Psoas muscle (tissue), 8 donors: ENCODE measurements around the gene GPRC5A. TPM values are rescaled to one million over a fixed set of nuclear protein-coding genes. Genes with fewer than 3 reads are reported as not detected.

Experiments
- ATAC-seq, 4 donors: fragments of 200-7000 bp; cut with Tn5 transposase; one replicate each; pipeline ENCODE4 v1.9.1; 2020; ENCODE audit warnings: moderate library complexity in 3 of 4, mild to moderate bottlenecking in 2 of 4
- DNase-seq, 2 donors: peaks; one replicate each; pipeline ENCODE4 v3.0.0-alpha.2; 2020
- H3K27ac ChIP-seq: fragments of 200-600 bp; one replicate; pipeline ENCODE4 v1.8.0; 2022
- H3K27me3 ChIP-seq, 3 donors: fragments of 200-600 bp in 1 of 3; one replicate each; pipeline versions ENCODE4 v1.6.1 to v1.8.0; 2013 to 2022; ENCODE audit warnings: low read length in 2 of 3, mild to moderate bottlenecking in 2 of 3, moderate library complexity in 1 of 3; ENCODE audit not compliant: insufficient read depth in 3 of 3
- H3K36me3 ChIP-seq, 2 donors: fragments of 200-600 bp in 1 of 2; one replicate each; pipeline versions ENCODE4 v1.6.1 to v1.8.0; 2013 to 2022; ENCODE audit warnings: low read depth in 1 of 2, mild to moderate bottlenecking in 1 of 2, moderate library complexity in 1 of 2; ENCODE audit not compliant: insufficient read depth in 1 of 2
- H3K4me1 ChIP-seq: fragments of 200-600 bp; one replicate; pipeline ENCODE4 v1.8.0; 2022
- H3K4me3 ChIP-seq: fragments of 200-600 bp; one replicate; pipeline ENCODE4 v1.8.0; 2022; ENCODE audit warnings: mild to moderate bottlenecking
- H3K9me3 ChIP-seq: fragments of 200-600 bp; one replicate; pipeline ENCODE4 v1.8.0; 2022
- CTCF ChIP-seq: fragments of 200-600 bp; IDR thresholded peaks from one replicate; pipeline ENCODE4 v1.8.0; 2022; ENCODE audit warnings: antibody characterized with exemption
- WGBS, 3 donors: extraction: QIAGEN DNeasy Blood & Tissue Kit; methylation state at CpG; one replicate each; pipeline versions ENCODE4 v1.1.6 to v1.1.7; 2013; 5-methylcytosine and 5-hydroxymethylcytosine counted together
- intact Hi-C, 2 donors: fragments of 100-400 bp; cut with DNase I; formaldehyde crosslinking; loops; one replicate each; pipeline versions ENCODE4 v1.11.0 to v1.14.2; 2022
- polyA plus RNA-seq, 3 donors: library from polyadenylated mRNA; stranded (reverse); fragments of 200-250 nt; gene quantifications; one replicate each; pipeline ENCODE4 v1.2.3, GENCODE V29; 2013
- total RNA-seq, 4 donors: library from RNA; stranded (reverse); fragmentation: NEBNext Ultra II Directional in 2 of 4; extraction: Animal tissue kit (Norgen Biotek cat#: 25700) in 2 of 4; gene quantifications; one replicate each; pipeline versions ENCODE4 v1.2.1 to v1.2.4, GENCODE V29; 2021 to 2023
- donor health status: healthy with polysubstance abuse.
- donor health status: DM: no; HTN: no; CAD: no; lungs with moderate emphysema.
- donor health status: Bipolar disorder and iron deficiency.
- donor health status: healthy.
- donor health status: DM: yes; HTN: yes; CAD: no.
- donor health status: DM: no; HTN: no; CAD: no.
- donor health status: DM: no; HTN: no; CAD: no.
- donor health status: DM: yes; HTN: yes; CAD: no.

The GPRC5A gene
- total and polyA plus RNA-seq, 7 donors, result 0.09 to 0.99 (median 0.28) TPM

- peak; percentile 50 to 74 for DNase-seq
- intact Hi-C loops, result no loop called here
- 57 to 70% (median 60%) methylated on average over 6 of the region's 6 CpGs for WGBS, 3 donors
Measured at GRCh38 chr12:12922191-12922616, 30.8 kb downstream of the GPRC5A start.

GRCh38 chr12:12922978-12923377 lies 31.6 kb downstream of the GPRC5A start:
- ATAC-seq, result no peak
- Histone ChIP-seq H3K27me3 (no peaks in the 10 kb centered on the region), H3K27ac (no peak overlapping the region), H3K4me1 (no peaks in the 10 kb centered on the region), H3K9me3 (no peaks in the 10 kb centered on the region), H3K36me3 (no peaks in the 10 kb centered on the region), H3K4me3 (no peak overlapping the region)
- DNase-seq, result no peak
- no peak for TF ChIP-seq CTCF
- 84 to 90% (median 84%) methylated on average over 7 of the region's 7 CpGs for WGBS, 3 donors
- intact Hi-C loops, result no loop called here

More at GRCh38 chr12:12922191-12922616, 30.8 kb downstream of the GPRC5A start:
- Histone ChIP-seq H3K36me3 (no peaks in the 10 kb centered on the region), H3K27me3 (no peaks in the 10 kb centered on the region), H3K9me3 (no peaks in the 10 kb centered on the region), H3K27ac (no peak overlapping the region), H3K4me1 (no peaks in the 10 kb centered on the region), H3K4me3 (no peak overlapping the region)
- TF ChIP-seq CTCF, result no peak
- ATAC-seq, result peak in 3 of 4 donors; percentile 26 to 57 (median 35)

- 57 to 67% (median 61%) methylated on average over 4 of the region's 4 CpGs for whole genome bisulfite sequencing, 3 donors
Measured at GRCh38 chr12:12924169-12924568, 32.8 kb downstream of the GPRC5A start.

GRCh38 chr12:12925388-12925787 lies 34.0 kb downstream of the GPRC5A start:
- intact Hi-C loops, result no loop called here
- H3K27ac ChIP-seq, result no peak overlapping the region
- no peak overlapping the region for H3K4me3 ChIP-seq
- whole genome bisulfite sequencing, 3 donors, result 23 to 35% (median 34%) methylated on average over 1 of the region's 1 CpG
- TF ChIP-seq CTCF, result no peak
- H3K36me3 ChIP-seq, result no peaks in the 10 kb centered on the region
- no peaks in the 10 kb centered on the region for H3K9me3 ChIP-seq
- no peak for ATAC-seq
- no peaks in the 10 kb centered on the region for H3K27me3 ChIP-seq
- H3K4me1 ChIP-seq, result no peaks in the 10 kb centered on the region
- DNase-seq, result no peak

More at GRCh38 chr12:12924169-12924568, 32.8 kb downstream of the GPRC5A start:
- no peaks in the 10 kb centered on the region for H3K4me1 ChIP-seq
- intact Hi-C loops, result no loop called here
- no peak for TF ChIP-seq CTCF
- DNase-seq (no peak), ATAC-seq (no peak)
- H3K9me3 ChIP-seq, result no peaks in the 10 kb centered on the region
- no peak overlapping the region for H3K4me3 ChIP-seq
- no peaks in the 10 kb centered on the region for H3K36me3 ChIP-seq
- no peak overlapping the region for H3K27ac ChIP-seq
- no peaks in the 10 kb centered on the region for H3K27me3 ChIP-seq

GRCh38 chr12:12926571-12927071 lies 35.3 kb downstream of the GPRC5A start:
- no peak for ATAC-seq
- Histone ChIP-seq H3K36me3 (no peaks in the 10 kb centered on the region), H3K9me3 (no peaks in the 10 kb centered on the region), H3K27ac (no peak overlapping the region), H3K27me3 (no peaks in the 10 kb centered on the region), H3K4me1 (no peaks in the 10 kb centered on the region), H3K4me3 (no peak overlapping the region)
- DNase-seq, result no peak
- 82 to 90% (median 87%) methylated on average over 18 of the region's 18 CpGs for WGBS, 3 donors
- intact Hi-C loops, result no loop called here
- no peak for TF ChIP-seq CTCF
